Spleen (tissue), 11 donors: ENCODE measurements around the gene COQ8A. TPM values are rescaled to one million over a fixed set of nuclear protein-coding genes. Genes with fewer than 3 reads are reported as not detected.

Experiments
- DNase-seq: peaks from one replicate; pipeline ENCODE4 v3.0.0-alpha.2; 2020
- H3K27ac ChIP-seq, 8 donors: fragments of 200-600 bp; sonication (generic) in 7 of 8; 1 replicate in 4 of 8; 2 replicates in 4 of 8; pipeline versions ENCODE4 v1.5.0 to v1.8.0; 2016 to 2021; ENCODE audit warnings: inconsistent platforms in 4 of 8, mild to moderate bottlenecking in 4 of 8, moderate library complexity in 1 of 8
- H3K27me3 ChIP-seq, 7 donors: fragments of 200-600 bp; sonication (generic) in 6 of 7; replicated peaks in 1 of 7; 1 replicate in 4 of 7; 2 replicates in 3 of 7; pipeline versions ENCODE4 v1.5.0 to v1.8.0; 2016 to 2021; ENCODE audit warnings: inconsistent platforms in 3 of 7, mild to moderate bottlenecking in 1 of 7
- H3K36me3 ChIP-seq, 6 donors: fragments of 200-600 bp; sonication (generic) in 5 of 6; 1 replicate in 4 of 6; 2 replicates in 2 of 6; pipeline versions ENCODE4 v1.5.0 to v1.8.0; 2016 to 2021; ENCODE audit warnings: inconsistent platforms in 2 of 6
- H3K4me1 ChIP-seq, 6 donors: fragments of 200-600 bp; sonication (generic) in 5 of 6; 1 replicate in 3 of 6; 2 replicates in 3 of 6; pipeline versions ENCODE4 v1.5.0 to v1.8.0; 2016 to 2021; ENCODE audit warnings: inconsistent platforms in 3 of 6
- H3K4me3 ChIP-seq, 8 donors: fragments of 200-600 bp; sonication (generic) in 7 of 8; 1 replicate in 4 of 8; 2 replicates in 4 of 8; pipeline versions ENCODE4 v1.5.0 to v1.8.0; 2016 to 2021; ENCODE audit warnings: inconsistent platforms in 4 of 8, mild to moderate bottlenecking in 4 of 8, moderate library complexity in 2 of 8
- H3K9me3 ChIP-seq, 8 donors: fragments of 200-600 bp; sonication (generic) in 7 of 8; 1 replicate in 4 of 8; 2 replicates in 4 of 8; pipeline versions ENCODE4 v1.5.0 to v1.8.0; 2016 to 2021; ENCODE audit warnings: inconsistent platforms in 4 of 8
- POLR2A ChIP-seq, 3 donors: fragments of 450-650 bp; IDR thresholded peaks; one replicate each; pipeline ENCODE4 v1.5.1; 2017; ENCODE audit warnings: antibody characterized with exemption in 3 of 3, mild to moderate bottlenecking in 1 of 3
- POLR2AphosphoS5 ChIP-seq, 3 donors: sonication (generic); formaldehyde crosslinking; IDR thresholded peaks; one replicate each; pipeline ENCODE4 v1.5.1; 2017; ENCODE audit warnings: antibody characterized with exemption in 3 of 3
- WGBS, 5 donors: extraction: QIAGEN DNeasy Blood & Tissue Kit in 3 of 5; methylation state at CpG; one replicate each; pipeline versions ENCODE4 v1.1.5 to v1.1.7; 2013 to 2018; 5-methylcytosine and 5-hydroxymethylcytosine counted together
- intact Hi-C: fragments of 100-400 bp; cut with DNase I; formaldehyde crosslinking; loops from one replicate; pipeline ENCODE4 v1.15.0; 2023; ENCODE audit warnings: low total_unique reads
- polyA plus RNA-seq, 3 donors: library from polyadenylated mRNA; stranded (reverse); fragments of 200-250 nt; gene quantifications; one replicate each; pipeline ENCODE4 v1.2.1, GENCODE V29; 2013
- small RNA-seq, 4 donors: library from RNA; depleted of rRNA; stranded (forward); fragments of <200 nt; gene quantifications; one replicate each; pipeline ENCODE3, GENCODE V24; 2016
- total RNA-seq, 7 donors: library from RNA; depleted of rRNA in 3 of 7; stranded (reverse); fragments of >200 nt in 3 of 7; fragmentation: NEBNext Ultra II Directional in 4 of 7; extraction: Animal tissue kit (Norgen Biotek cat#: 25700) in 4 of 7; gene quantifications; one replicate each; pipeline versions ENCODE4 v1.1.0 to v1.2.1, GENCODE V29; 2016 to 2021
- TF ChIP-seq, protein P1 (sequence below), 11 experiments: fragments of 200-600 bp in 7 of 11; fragments of 450-650 bp in 4 of 11; sonication (generic) in 4 of 11; IDR thresholded peaks in 8 of 11; conservative IDR thresholded peaks in 3 of 11; 1 replicate in 7 of 11; 2 replicates in 4 of 11; pipeline versions ENCODE4 v1.4.0 to v1.8.0; 2016 to 2021; ENCODE audit warnings: antibody characterized with exemption in 11 of 11, inconsistent platforms in 4 of 11, mild to moderate bottlenecking in 1 of 11
- donor health status: healthy with polysubstance abuse.
- donor health status: DM: no; HTN: no; CAD: no; lungs with moderate emphysema.
- donor health status: DM: no; HTN: no; CAD: no.
- donor health status: Bipolar disorder and iron deficiency.
- donor health status: healthy.
- donor health status: DM: no; HTN: no; CAD: no.
- donor health status: DM: yes; HTN: yes; CAD: no.

The COQ8A gene
- total and polyA plus RNA-seq, 10 donors: 31.0 to 59.4 (median 41.2) TPM

DNA sequence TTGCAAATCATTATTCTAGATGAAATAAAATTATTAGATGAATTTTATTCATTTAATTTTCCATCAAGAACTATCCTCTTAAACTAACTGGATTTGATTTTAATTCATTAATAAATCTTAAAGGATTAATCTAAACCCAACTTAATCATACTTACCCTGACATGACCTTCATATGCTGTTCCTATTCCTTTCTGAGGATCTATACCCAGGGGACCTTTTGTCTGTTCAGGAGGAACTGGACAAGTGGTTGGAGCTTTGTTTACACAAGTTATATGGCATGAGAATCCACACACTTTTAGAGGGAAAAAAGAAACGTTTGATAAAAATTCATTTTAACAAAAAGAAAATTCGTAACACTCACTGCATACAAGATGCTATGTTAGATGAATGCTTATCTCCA, 95.2 kb downstream of the COQ8A start:
- WGBS, 5 donors: 47 to 90% (median 85%) methylated on average over 2 of the region's 2 CpGs
- H3K27ac ChIP-seq: no peak overlapping the region
- H3K9me3 ChIP-seq: peaks cover 0 to 6% (median 0%) of the 10 kb centered on the region in 8 donors
- intact Hi-C loops: no loop called here
- DNase-seq: no peak
- H3K4me3 ChIP-seq: no peak overlapping the region
- H3K36me3 ChIP-seq: peaks cover 0 to 20% (median 0%) of the 10 kb centered on the region in 6 donors
- no peaks in the 10 kb centered on the region for H3K4me1 ChIP-seq
- no peak for TF ChIP-seq POLR2A (IDR thresholded peaks at IDR 0.05)
- no peaks in the 10 kb centered on the region for H3K27me3 ChIP-seq

DNA sequence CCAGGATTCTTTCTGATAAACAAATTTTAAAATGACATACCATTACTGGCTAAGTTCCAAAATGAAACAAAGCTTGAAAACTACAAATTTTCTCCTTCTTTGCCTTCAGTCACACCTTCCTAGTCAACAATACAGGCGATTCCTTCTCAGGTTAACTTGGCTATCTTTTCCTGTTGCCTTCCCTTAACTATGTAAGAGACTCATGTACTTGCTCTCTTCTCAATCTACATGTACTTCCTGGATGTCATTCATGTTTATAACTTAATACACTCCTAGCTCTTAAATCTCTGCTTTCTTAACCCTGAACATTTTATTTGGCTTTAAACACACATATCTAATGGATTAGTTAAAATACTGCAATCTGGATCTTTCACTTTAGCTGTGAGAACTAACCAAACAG, 97.0 kb downstream of the COQ8A start:
- Histone ChIP-seq H3K27me3 (no peaks in the 10 kb centered on the region), H3K27ac (no peak overlapping the region), H3K4me1 (no peaks in the 10 kb centered on the region), H3K4me3 (no peak overlapping the region), H3K36me3 (peaks cover 0 to 16% (median 0%) of the 10 kb centered on the region in 6 donors), H3K9me3 (peaks cover 0 to 6% (median 0%) of the 10 kb centered on the region in 8 donors)
- intact Hi-C loops: no loop called here
- TF ChIP-seq, protein P1, sequence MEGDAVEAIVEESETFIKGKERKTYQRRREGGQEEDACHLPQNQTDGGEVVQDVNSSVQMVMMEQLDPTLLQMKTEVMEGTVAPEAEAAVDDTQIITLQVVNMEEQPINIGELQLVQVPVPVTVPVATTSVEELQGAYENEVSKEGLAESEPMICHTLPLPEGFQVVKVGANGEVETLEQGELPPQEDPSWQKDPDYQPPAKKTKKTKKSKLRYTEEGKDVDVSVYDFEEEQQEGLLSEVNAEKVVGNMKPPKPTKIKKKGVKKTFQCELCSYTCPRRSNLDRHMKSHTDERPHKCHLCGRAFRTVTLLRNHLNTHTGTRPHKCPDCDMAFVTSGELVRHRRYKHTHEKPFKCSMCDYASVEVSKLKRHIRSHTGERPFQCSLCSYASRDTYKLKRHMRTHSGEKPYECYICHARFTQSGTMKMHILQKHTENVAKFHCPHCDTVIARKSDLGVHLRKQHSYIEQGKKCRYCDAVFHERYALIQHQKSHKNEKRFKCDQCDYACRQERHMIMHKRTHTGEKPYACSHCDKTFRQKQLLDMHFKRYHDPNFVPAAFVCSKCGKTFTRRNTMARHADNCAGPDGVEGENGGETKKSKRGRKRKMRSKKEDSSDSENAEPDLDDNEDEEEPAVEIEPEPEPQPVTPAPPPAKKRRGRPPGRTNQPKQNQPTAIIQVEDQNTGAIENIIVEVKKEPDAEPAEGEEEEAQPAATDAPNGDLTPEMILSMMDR (IDR thresholded peaks at IDR 0.05 in 8 of 11, conservative IDR thresholded peaks at IDR 0.05 in 3 of 11): no peak
- TF ChIP-seq POLR2AphosphoS5 (IDR thresholded peaks at IDR 0.05) (no peak), POLR2A (IDR thresholded peaks at IDR 0.05) (no peak)
- WGBS, 5 donors: 80 to 88% (median 85%) methylated on average over 1 of the region's 1 CpG
- no peak for DNase-seq

Small RNAs within 50 kb of the gene (small RNA-seq; reads per million reads assigned to genes)
- gene AL353689.1: 0 reads per million in 4 donors

Other genes with a start within 250 kb of the COQ8A start
- gene ITPKB, start 201.0 kb upstream of the COQ8A start, total RNA-seq: 10 to 100 TPM; 51.1 to 74.6 (median 68.2) TPM
- 10 to 100 TPM in 2 of 3 donors, 1 to 10 TPM in 1; 8.5 to 24.4 (median 11.8) TPM for gene ITPKB, start 201.0 kb upstream of the COQ8A start, polyA plus RNA-seq
- gene PSEN2, start 69.7 kb upstream of the COQ8A start, total RNA-seq: 10 to 100 TPM; 24.5 to 57.0 (median 38.3) TPM
- gene PSEN2, start 69.7 kb upstream of the COQ8A start, polyA plus RNA-seq: 10 to 100 TPM in 1 of 3 donors, 1 to 10 TPM in 2; 6.3 to 16.7 (median 8.9) TPM